NB4 (cell line): ENCODE results near the gene STXBP4.

ENCODE experiments used
- CTCF ChIP-seq: IDR thresholded peaks from one replicate; pipeline ENCODE4 v1.5.1; 2012; ENCODE audit warnings: low read depth, low read length
- MYC ChIP-seq: IDR thresholded peaks from 2 replicates; pipeline ENCODE4 v1.6.1; 2011; ENCODE audit warnings: low read depth, low read length

GRCh38 chr17:55134486-55135157, 166.1 kb downstream of the STXBP4 start:
- TF ChIP-seq CTCF (no peak), MYC (no peak)
